DMS 273 (cell line): ENCODE data around the gene RETREG1.

Experiments used
- DNase-seq: peaks from one replicate; lab custom pipeline; 2025; ENCODE audit not compliant: unreplicated experiment; lab: John Stamatoyannopoulos, UW

RETREG1 gene

GRCh38 chr5:16586556-16586955 is 30.2 kb downstream of the RETREG1 start:
- no peak for DNase-seq

GRCh38 chr5:16585041-16585667 is 31.6 kb downstream of the RETREG1 start:
- peak; percentile 12 for DNase-seq

- DNase-seq = no peak
These were observed 34.7 kb downstream of the RETREG1 start for GRCh38 chr5:16582081-16582480.

- no peak for DNase-seq
These were observed 36.4 kb downstream of the RETREG1 start for GRCh38 chr5:16580382-16580781.

- peak; percentile 42 for DNase-seq
These were observed 37.5 kb downstream of the RETREG1 start for GRCh38 chr5:16579142-16579847.

- DNase-seq = peak; percentile 25
These were observed 38.3 kb downstream of the RETREG1 start for GRCh38 chr5:16578474-16578883.

- no peak for DNase-seq
These were observed 39.1 kb downstream of the RETREG1 start for GRCh38 chr5:16577677-16578076.

- no peak for DNase-seq
These were observed 41.7 kb downstream of the RETREG1 start for GRCh38 chr5:16574789-16575721.

GRCh38 chr5:16573401-16573800 is 43.4 kb downstream of the RETREG1 start:
- no peak for DNase-seq

GRCh38 chr5:16572289-16573015 is 44.3 kb downstream of the RETREG1 start:
- DNase-seq = no peak

GRCh38 chr5:16571016-16571415 is 45.8 kb downstream of the RETREG1 start:
- no peak for DNase-seq

GRCh38 chr5:16570121-16570815 is 46.5 kb downstream of the RETREG1 start:
- DNase-seq = no peak

GRCh38 chr5:16568875-16569580 is 47.8 kb downstream of the RETREG1 start:
- DNase-seq = peak; percentile 74

- no peak for DNase-seq
These were observed 49.4 kb downstream of the RETREG1 start for GRCh38 chr5:16567365-16567764.

GRCh38 chr5:16565118-16565517 is 51.7 kb downstream of the RETREG1 start:
- DNase-seq = no peak

GRCh38 chr5:16564248-16564867 is 52.4 kb downstream of the RETREG1 start:
- DNase-seq = no peak

- no peak for DNase-seq
These were observed 53.1 kb downstream of the RETREG1 start for GRCh38 chr5:16563686-16564085.

- no peak for DNase-seq
These were observed 55.1 kb downstream of the RETREG1 start for GRCh38 chr5:16561660-16562059.

- no peak for DNase-seq
These were observed 57.1 kb downstream of the RETREG1 start for GRCh38 chr5:16559702-16560101.
